Gastrocnemius medialis (tissue), 4 donors: Measurements from ENCODE around the gene GTSE1. TPM values are rescaled to one million over a fixed set of nuclear protein-coding genes. Genes with fewer than 3 reads are reported as not detected.
A peak's percentile ranks its signal among the peaks of the same experiment; 100 is the strongest.

Experiments used
- ATAC-seq, 2 donors: fragments of 150-250 bp; one replicate each; pipeline ENCODE4 v1.9.1; 2016
- DNase-seq, 2 donors: peaks; one replicate each; pipeline ENCODE4 v3.0.0-alpha.2; 2019
- H3K27ac ChIP-seq, 4 donors: fragments of 200-600 bp; sonication (generic); 1 replicate in 1 of 4; 2 replicates in 3 of 4; pipeline ENCODE4 v1.5.1; 2016 to 2018; ENCODE audit warnings: mild to moderate bottlenecking in 2 of 4, moderate library complexity in 1 of 4
- H3K27me3 ChIP-seq, 3 donors: fragments of 200-600 bp; sonication (generic) in 2 of 3; 1 replicate in 1 of 3; 2 replicates in 2 of 3; pipeline versions ENCODE4 v1.5.1 to v1.6.0; 2016 to 2019; ENCODE audit warnings: mild to moderate bottlenecking in 1 of 3, moderate library complexity in 1 of 3
- H3K36me3 ChIP-seq, 2 donors: fragments of 200-600 bp; sonication (generic) in 1 of 2; one replicate each; pipeline ENCODE4 v1.5.1; 2017 to 2018
- H3K4me1 ChIP-seq, 2 donors: fragments of 200-600 bp; sonication (generic) in 1 of 2; one replicate each; pipeline ENCODE4 v1.5.1; 2016 to 2017; ENCODE audit warnings: mild to moderate bottlenecking in 2 of 2
- H3K4me3 ChIP-seq, 4 donors: fragments of 200-600 bp; sonication (generic) in 3 of 4; 1 replicate in 1 of 4; 2 replicates in 3 of 4; pipeline ENCODE4 v1.5.1; 2016 to 2019; ENCODE audit warnings: mild to moderate bottlenecking in 2 of 4
- H3K9me3 ChIP-seq, 3 donors: fragments of 200-600 bp; sonication (generic) in 2 of 3; 1 replicate in 1 of 3; 2 replicates in 2 of 3; pipeline ENCODE4 v1.5.1; 2016 to 2019
- POLR2A ChIP-seq, 2 donors: fragments of 450-650 bp; IDR thresholded peaks; one replicate each; pipeline ENCODE4 v1.6.1; 2017; ENCODE audit warnings: antibody characterized with exemption in 2 of 2, mild to moderate bottlenecking in 2 of 2, moderate library complexity in 2 of 2
- in situ Hi-C, 4 donors: fragments of 200-750 bp; cut with MboI; loops; one replicate each; pipeline versions ENCODE4 v1.15.0 to v1.8.0; 2017; ENCODE audit warnings: low sequenced_read_pairs in 4 of 4
- intact Hi-C: fragments of 100-400 bp; cut with DNase I; formaldehyde crosslinking; loops from one replicate; pipeline ENCODE4 v1.15.1; 2023; ENCODE audit warnings: low total_unique reads
- total RNA-seq, 4 donors: library from RNA; depleted of rRNA; stranded (reverse); fragments of >200 nt; gene quantifications; one replicate each; pipeline versions ENCODE4 v1.1.0 to v1.2.3, GENCODE V29; 2016
- TF ChIP-seq, protein P1 (sequence below), 5 experiments: fragments of 450-650 bp in 3 of 5; fragments of 200-600 bp in 2 of 5; sonication (generic) in 2 of 5; IDR thresholded peaks in 4 of 5; conservative IDR thresholded peaks in 1 of 5; 1 replicate in 4 of 5; 2 replicates in 1 of 5; pipeline ENCODE4 v1.5.1; 2016 to 2019; ENCODE audit warnings: antibody characterized with exemption in 5 of 5, mild to moderate bottlenecking in 3 of 5, moderate library complexity in 3 of 5

GTSE1 gene
- total RNA-seq, 4 donors from 2014 or later, result 0.13 to 0.49 TPM; not detected in 2

DNA sequence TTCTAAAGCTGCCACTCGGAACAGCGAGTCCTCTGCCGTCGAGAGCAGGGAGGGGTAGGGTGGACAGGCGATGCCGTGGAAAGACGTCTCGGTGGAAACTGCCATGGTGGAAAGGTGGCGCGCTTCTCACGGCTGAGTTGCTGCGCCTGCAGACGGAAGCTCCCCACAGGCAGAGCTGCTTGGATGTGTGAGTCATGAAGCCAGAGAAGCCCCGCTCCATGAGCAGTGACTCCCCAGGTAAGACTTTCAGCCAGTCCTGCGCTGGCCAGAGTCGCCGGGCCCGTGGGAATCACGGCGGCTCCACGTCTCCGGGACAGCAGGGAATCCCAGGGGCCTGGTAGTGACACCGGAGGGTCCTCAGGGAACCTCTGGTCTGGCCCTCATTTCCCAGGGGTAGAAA, 34.8 kb downstream of the GTSE1 start:
- Histone ChIP-seq H3K36me3 (no peaks in the 10 kb centered on the region), H3K27me3 (no peaks in the 10 kb centered on the region), H3K4me3 (no peak overlapping the region), H3K9me3 (no peaks in the 10 kb centered on the region), H3K27ac (no peak overlapping the region), H3K4me1 (peaks cover 2 to 5% of the 10 kb centered on the region in 2 donors)
- DNase-seq (no peak), ATAC-seq (no peak)
- TF ChIP-seq, protein P1, sequence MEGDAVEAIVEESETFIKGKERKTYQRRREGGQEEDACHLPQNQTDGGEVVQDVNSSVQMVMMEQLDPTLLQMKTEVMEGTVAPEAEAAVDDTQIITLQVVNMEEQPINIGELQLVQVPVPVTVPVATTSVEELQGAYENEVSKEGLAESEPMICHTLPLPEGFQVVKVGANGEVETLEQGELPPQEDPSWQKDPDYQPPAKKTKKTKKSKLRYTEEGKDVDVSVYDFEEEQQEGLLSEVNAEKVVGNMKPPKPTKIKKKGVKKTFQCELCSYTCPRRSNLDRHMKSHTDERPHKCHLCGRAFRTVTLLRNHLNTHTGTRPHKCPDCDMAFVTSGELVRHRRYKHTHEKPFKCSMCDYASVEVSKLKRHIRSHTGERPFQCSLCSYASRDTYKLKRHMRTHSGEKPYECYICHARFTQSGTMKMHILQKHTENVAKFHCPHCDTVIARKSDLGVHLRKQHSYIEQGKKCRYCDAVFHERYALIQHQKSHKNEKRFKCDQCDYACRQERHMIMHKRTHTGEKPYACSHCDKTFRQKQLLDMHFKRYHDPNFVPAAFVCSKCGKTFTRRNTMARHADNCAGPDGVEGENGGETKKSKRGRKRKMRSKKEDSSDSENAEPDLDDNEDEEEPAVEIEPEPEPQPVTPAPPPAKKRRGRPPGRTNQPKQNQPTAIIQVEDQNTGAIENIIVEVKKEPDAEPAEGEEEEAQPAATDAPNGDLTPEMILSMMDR (IDR thresholded peaks at IDR 0.05 in 4 of 5, conservative IDR thresholded peaks at IDR 0.05 in 1 of 5), result no peak
- no peak for TF ChIP-seq POLR2A (IDR thresholded peaks at IDR 0.05)
- intact Hi-C loops (no loop called here), in situ Hi-C loops (no loop called here)

- DNase-seq (peak; percentile 70 to 78), ATAC-seq (peak; percentile 86 to 91)
- in situ Hi-C loops, result no loop called here
- Histone ChIP-seq H3K27me3 (no peaks in the 10 kb centered on the region), H3K36me3 (peaks cover 0 to 22% of the 10 kb centered on the region in 2 donors), H3K9me3 (no peaks in the 10 kb centered on the region), H3K4me1 (peaks cover 13 to 16% of the 10 kb centered on the region in 2 donors), H3K4me3 (peak within 1 kb of the TSS; percentile 79 to 98 (median 88)), H3K27ac (peak within 1 kb of the TSS; percentile 92 to 98 (median 95))
- intact Hi-C loops, result no loop called here
- TF ChIP-seq, protein P1 (IDR thresholded peaks at IDR 0.05 in 4 of 5, conservative IDR thresholded peaks at IDR 0.05 in 1 of 5), result no peak
- peak; percentile 44 to 75 for TF ChIP-seq POLR2A (IDR thresholded peaks at IDR 0.05)
Measured at GRCh38 chr22:46335201-46336118, 38.8 kb downstream of the GTSE1 start, which contains the start of gene TRMU. TRMU (plus strand) TSS chr22:46335714; CDS start chr22:46335765, 51 bp downstream.

DNA sequence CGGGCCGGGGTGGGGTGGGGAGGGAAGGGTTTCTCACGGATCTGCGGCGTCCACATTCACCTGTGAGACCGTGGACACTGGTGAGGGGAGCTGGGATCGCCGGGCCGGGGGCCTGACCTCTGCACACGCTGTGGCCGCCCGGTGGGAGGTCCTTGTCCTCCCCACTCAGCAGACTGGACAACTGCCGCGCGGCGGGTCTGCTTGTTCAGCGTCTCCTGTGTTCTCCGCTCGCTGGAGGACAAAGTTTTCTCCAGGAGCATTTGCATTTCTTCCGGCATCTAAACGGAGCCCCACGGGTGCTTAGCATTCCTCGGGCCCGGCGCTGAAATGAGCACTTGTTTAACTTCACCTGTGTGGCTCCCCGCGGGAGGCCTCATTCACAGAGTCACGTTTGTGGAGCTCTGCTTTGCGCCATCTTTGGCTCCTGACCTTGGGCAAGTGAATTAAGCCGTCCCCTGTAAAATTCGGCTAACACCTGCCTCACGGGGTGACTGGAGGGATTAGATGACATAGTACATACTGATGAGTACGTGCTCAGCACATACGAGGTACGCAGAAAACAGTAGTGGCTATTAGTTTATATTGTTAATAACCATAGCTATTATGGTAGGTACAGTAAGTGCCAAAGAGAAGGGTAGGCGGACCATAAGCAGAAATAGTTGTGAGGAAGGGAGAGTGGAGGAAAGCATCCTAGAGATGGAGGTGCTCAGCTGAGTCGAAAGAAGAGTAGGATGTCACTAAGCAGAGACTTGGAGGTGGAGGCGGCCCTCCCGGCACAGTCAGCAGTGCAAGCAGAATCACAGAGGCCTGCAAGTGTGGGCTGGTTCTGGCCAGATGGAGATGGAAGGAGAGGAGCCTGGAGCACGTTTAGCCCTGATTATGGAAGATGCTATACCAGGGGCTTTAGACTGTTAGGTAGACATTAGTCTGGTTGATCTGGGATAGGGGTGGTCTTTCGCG, 39.7 kb downstream of the GTSE1 start:
- ATAC-seq (peak; percentile 31 to 33), DNase-seq (peak in 1 of 2 donors; percentile 37)
- peaks cover 13 to 16% of the 10 kb centered on the region in 2 donors for H3K4me1 ChIP-seq
- peak overlapping the region; percentile 79 to 98 (median 88) for H3K4me3 ChIP-seq
- no peak for TF ChIP-seq POLR2A (IDR thresholded peaks at IDR 0.05)
- TF ChIP-seq, protein P1 (IDR thresholded peaks at IDR 0.05 in 4 of 5, conservative IDR thresholded peaks at IDR 0.05 in 1 of 5), result no peak
- H3K27ac ChIP-seq, result peak overlapping the region; percentile 92 to 98 (median 95)
- H3K9me3 ChIP-seq, result no peaks in the 10 kb centered on the region
- H3K27me3 ChIP-seq, result no peaks in the 10 kb centered on the region
- H3K36me3 ChIP-seq, result peaks cover 0 to 31% of the 10 kb centered on the region in 2 donors
- intact Hi-C loops, result no loop called here
- in situ Hi-C loops, result no loop called here

DNA sequence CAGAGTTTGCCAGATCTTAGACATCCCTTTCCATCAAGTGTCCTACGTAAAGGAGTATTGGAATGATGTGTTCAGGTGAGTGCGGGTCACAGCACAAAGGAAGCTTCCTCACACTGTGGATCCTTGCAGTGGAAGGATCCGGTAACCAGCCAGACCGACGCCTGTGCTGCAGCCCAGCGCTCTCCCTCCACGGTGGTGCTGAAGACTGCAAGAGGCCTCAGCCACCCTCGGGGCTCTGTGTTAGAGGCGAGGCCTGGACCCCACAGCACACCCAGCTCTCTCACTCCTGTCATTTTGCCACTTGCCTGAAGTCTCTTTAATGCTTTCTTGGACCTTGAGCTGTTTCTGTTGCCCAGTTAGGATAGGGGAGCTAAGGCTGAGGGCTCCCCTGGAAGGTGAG, 41.2 kb downstream of the GTSE1 start:
- H3K36me3 ChIP-seq, result peaks cover 0 to 46% of the 10 kb centered on the region in 2 donors
- H3K4me1 ChIP-seq, result peaks cover 13 to 16% of the 10 kb centered on the region in 2 donors
- H3K27ac ChIP-seq, result no peak overlapping the region
- H3K4me3 ChIP-seq, result no peak overlapping the region
- DNase-seq (no peak), ATAC-seq (no peak)
- H3K27me3 ChIP-seq, result no peaks in the 10 kb centered on the region
- in situ Hi-C loops, result no loop called here
- H3K9me3 ChIP-seq, result no peaks in the 10 kb centered on the region
- TF ChIP-seq, protein P1 (IDR thresholded peaks at IDR 0.05 in 4 of 5, conservative IDR thresholded peaks at IDR 0.05 in 1 of 5), result no peak
- no peak for TF ChIP-seq POLR2A (IDR thresholded peaks at IDR 0.05)
- intact Hi-C loops, result no loop called here
